Liver (tissue), 9 donors: ENCODE results near the gene STAP2. TPM values are rescaled to one million over a fixed set of nuclear protein-coding genes. Genes with fewer than 3 reads are reported as not detected.

ENCODE experiments used
- DNase-seq: peaks from one replicate; pipeline ENCODE4 v3.0.0-alpha.2; 2017; ENCODE audit warnings: low spot score
- H3K27ac ChIP-seq, 2 donors: one replicate each; pipeline ENCODE4 v1.7.0; 2013; ENCODE audit warnings: inconsistent platforms in 2 of 2, low read length in 2 of 2, control low read depth in 1 of 2, low read depth in 1 of 2, mild to moderate bottlenecking in 1 of 2
- H3K27me3 ChIP-seq, 4 donors: one replicate each; pipeline versions ENCODE4 v1.6.1 to v1.7.0; 2013; ENCODE audit warnings: low read length in 3 of 4, inconsistent platforms in 1 of 4, mild to moderate bottlenecking in 1 of 4, moderate library complexity in 1 of 4; ENCODE audit not compliant: control insufficient read depth in 4 of 4, insufficient read depth in 4 of 4
- H3K36me3 ChIP-seq, 4 donors: one replicate each; pipeline versions ENCODE4 v1.6.1 to v1.7.0; 2013; ENCODE audit warnings: low read length in 3 of 4, mild to moderate bottlenecking in 3 of 4, low read depth in 1 of 4, moderate library complexity in 1 of 4; ENCODE audit not compliant: control insufficient read depth in 4 of 4, insufficient read depth in 3 of 4
- H3K4me1 ChIP-seq, 4 donors: one replicate each; pipeline versions ENCODE4 v1.6.1 to v1.7.0; 2013; ENCODE audit warnings: low read length in 3 of 4, mild to moderate bottlenecking in 3 of 4, moderate library complexity in 1 of 4; ENCODE audit not compliant: control insufficient read depth in 4 of 4, insufficient read depth in 4 of 4
- H3K4me3 ChIP-seq, 3 donors: one replicate each; pipeline versions ENCODE4 v1.6.1 to v1.7.0; 2013; ENCODE audit warnings: low read length in 3 of 3, control low read depth in 1 of 3, low read depth in 1 of 3, mild to moderate bottlenecking in 1 of 3
- H3K9ac ChIP-seq, 2 donors: one replicate each; pipeline ENCODE4 v1.7.0; 2013; ENCODE audit warnings: low read length in 2 of 2, mild to moderate bottlenecking in 2 of 2, moderate library complexity in 2 of 2, control low read depth in 1 of 2, low read depth in 1 of 2
- H3K9me3 ChIP-seq, 4 donors: one replicate each; pipeline versions ENCODE4 v1.6.1 to v1.7.0; 2013; ENCODE audit warnings: low read length in 3 of 4; ENCODE audit not compliant: control insufficient read depth in 4 of 4
- EGR1 ChIP-seq, 2 donors: IDR thresholded peaks; 2 replicates each; pipeline ENCODE4 v1.6.1; 2016 to 2018; ENCODE audit warnings: antibody characterized with exemption in 2 of 2, low read depth in 2 of 2
- FOXA1 ChIP-seq: IDR thresholded peaks from 2 replicates; pipeline ENCODE4 v1.6.1; 2016; ENCODE audit warnings: antibody characterized with exemption
- FOXA2 ChIP-seq: IDR thresholded peaks from 2 replicates; pipeline ENCODE4 v1.6.1; 2016; ENCODE audit warnings: antibody characterized with exemption
- GABPA ChIP-seq, 2 donors: IDR thresholded peaks in 1 of 2; conservative IDR thresholded peaks in 1 of 2; 2 replicates each; pipeline ENCODE4 v1.6.1; 2016; ENCODE audit warnings: antibody characterized with exemption in 2 of 2, mild to moderate bottlenecking in 1 of 2, moderate library complexity in 1 of 2
- HNF4A ChIP-seq, 2 donors: conservative IDR thresholded peaks; 2 replicates each; pipeline ENCODE4 v1.6.1; 2016; ENCODE audit warnings: antibody characterized with exemption in 2 of 2, mild to moderate bottlenecking in 2 of 2
- HNF4G ChIP-seq: IDR thresholded peaks from 2 replicates; pipeline ENCODE4 v1.6.1; 2016; ENCODE audit warnings: antibody characterized with exemption
- JUND ChIP-seq, 2 donors: IDR thresholded peaks; 2 replicates each; pipeline ENCODE4 v1.6.1; 2016; ENCODE audit warnings: antibody characterized with exemption in 2 of 2
- NR2F2 ChIP-seq: IDR thresholded peaks from 2 replicates; pipeline ENCODE4 v1.6.1; 2016; ENCODE audit warnings: antibody characterized with exemption
- RXRA ChIP-seq, 2 donors: IDR thresholded peaks; 2 replicates each; pipeline ENCODE4 v1.6.1; 2017 to 2018; ENCODE audit warnings: antibody characterized with exemption in 2 of 2, mild to moderate bottlenecking in 1 of 2
- SP1 ChIP-seq: IDR thresholded peaks from 2 replicates; pipeline ENCODE4 v1.6.1; 2018; ENCODE audit warnings: antibody characterized with exemption, mild to moderate bottlenecking
- TAF1 ChIP-seq: conservative IDR thresholded peaks from 2 replicates; pipeline ENCODE4 v1.6.1; 2016; ENCODE audit warnings: antibody characterized with exemption, mild to moderate bottlenecking
- YY1 ChIP-seq: IDR thresholded peaks from 2 replicates; pipeline ENCODE4 v1.6.1; 2016; ENCODE audit warnings: antibody characterized with exemption, mild to moderate bottlenecking
- WGBS: extraction: QIAGEN DNeasy Blood & Tissue Kit; methylation state at CpG from one replicate; pipeline ENCODE4 v1.1.7; 2013; 5-methylcytosine and 5-hydroxymethylcytosine counted together
- polyA plus RNA-seq, 2 donors: library from polyadenylated mRNA; stranded (reverse) in 1 of 2; unstranded in 1 of 2; fragments of 200-250 nt in 1 of 2; fragments of >200 nt in 1 of 2; fragmentation: Nextera tagmentation in 1 of 2; extraction: Ambion mirVana in 1 of 2; gene quantifications; one replicate each; pipeline versions ENCODE4 v1.2.1 to v1.2.3, GENCODE V29; 2013 to 2015
- total RNA-seq, 2 donors: library from RNA; depleted of rRNA; stranded (reverse); fragments of >200 nt; gene quantifications; one replicate each; pipeline ENCODE4 v1.2.3, GENCODE V29; 2014
- TF ChIP-seq, protein P1 (sequence below): fragments of 150-350 bp; IDR thresholded peaks from 2 replicates; pipeline ENCODE4 v1.5.1; 2017; ENCODE audit warnings: improper control_type of control experiment, low read depth, low read length; ENCODE audit not compliant: missing input control
- TF ChIP-seq, protein P2 (sequence below): IDR thresholded peaks from 2 replicates; pipeline ENCODE4 v1.6.1; 2016; ENCODE audit warnings: antibody characterized with exemption
- TF ChIP-seq, protein P3 (sequence below): IDR thresholded peaks from 2 replicates; pipeline ENCODE4 v1.6.1; 2016; ENCODE audit warnings: antibody characterized with exemption
- TF ChIP-seq, protein P4 (sequence below): IDR thresholded peaks from 2 replicates; pipeline ENCODE4 v1.6.1; 2016; ENCODE audit warnings: antibody characterized with exemption
- TF ChIP-seq, protein P5 (sequence below): IDR thresholded peaks from 2 replicates; pipeline ENCODE4 v1.6.1; 2016; ENCODE audit warnings: antibody characterized with exemption, mild to moderate bottlenecking
- donor health status: healthy.
- donor health status: healthy.
- donor health status: healthy.
- donor health status: healthy.
- donor health status: healthy.

STAP2 gene
- total and polyA plus RNA-seq, 4 donors = 8.6 to 26.4 (median 24.0) TPM

DNA sequence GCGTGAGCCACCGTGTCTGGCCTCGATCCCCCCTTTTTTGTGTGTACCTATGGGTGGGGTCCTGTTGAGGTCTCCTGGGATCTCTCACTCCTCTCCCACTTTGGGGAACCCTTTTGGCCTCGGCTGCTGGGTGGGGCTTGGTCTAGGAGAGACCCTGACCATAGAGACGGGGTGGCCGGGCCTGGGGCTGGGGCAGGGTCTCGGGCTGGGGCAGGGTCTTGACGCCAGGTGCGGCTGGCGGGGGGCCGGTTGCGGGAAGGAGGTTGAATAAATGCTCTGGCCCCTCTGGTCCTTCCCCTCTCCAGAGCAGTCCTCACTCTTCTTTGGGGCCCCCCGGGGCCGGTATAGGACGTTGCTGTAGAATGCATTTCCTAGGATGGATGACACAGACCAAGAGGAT, 46.1 kb downstream of the STAP2 start (continued):
- TF ChIP-seq HNF4G = no peak
- TF ChIP-seq TAF1 = no peak
- TF ChIP-seq, protein P1, sequence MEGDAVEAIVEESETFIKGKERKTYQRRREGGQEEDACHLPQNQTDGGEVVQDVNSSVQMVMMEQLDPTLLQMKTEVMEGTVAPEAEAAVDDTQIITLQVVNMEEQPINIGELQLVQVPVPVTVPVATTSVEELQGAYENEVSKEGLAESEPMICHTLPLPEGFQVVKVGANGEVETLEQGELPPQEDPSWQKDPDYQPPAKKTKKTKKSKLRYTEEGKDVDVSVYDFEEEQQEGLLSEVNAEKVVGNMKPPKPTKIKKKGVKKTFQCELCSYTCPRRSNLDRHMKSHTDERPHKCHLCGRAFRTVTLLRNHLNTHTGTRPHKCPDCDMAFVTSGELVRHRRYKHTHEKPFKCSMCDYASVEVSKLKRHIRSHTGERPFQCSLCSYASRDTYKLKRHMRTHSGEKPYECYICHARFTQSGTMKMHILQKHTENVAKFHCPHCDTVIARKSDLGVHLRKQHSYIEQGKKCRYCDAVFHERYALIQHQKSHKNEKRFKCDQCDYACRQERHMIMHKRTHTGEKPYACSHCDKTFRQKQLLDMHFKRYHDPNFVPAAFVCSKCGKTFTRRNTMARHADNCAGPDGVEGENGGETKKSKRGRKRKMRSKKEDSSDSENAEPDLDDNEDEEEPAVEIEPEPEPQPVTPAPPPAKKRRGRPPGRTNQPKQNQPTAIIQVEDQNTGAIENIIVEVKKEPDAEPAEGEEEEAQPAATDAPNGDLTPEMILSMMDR = no peak

DNA sequence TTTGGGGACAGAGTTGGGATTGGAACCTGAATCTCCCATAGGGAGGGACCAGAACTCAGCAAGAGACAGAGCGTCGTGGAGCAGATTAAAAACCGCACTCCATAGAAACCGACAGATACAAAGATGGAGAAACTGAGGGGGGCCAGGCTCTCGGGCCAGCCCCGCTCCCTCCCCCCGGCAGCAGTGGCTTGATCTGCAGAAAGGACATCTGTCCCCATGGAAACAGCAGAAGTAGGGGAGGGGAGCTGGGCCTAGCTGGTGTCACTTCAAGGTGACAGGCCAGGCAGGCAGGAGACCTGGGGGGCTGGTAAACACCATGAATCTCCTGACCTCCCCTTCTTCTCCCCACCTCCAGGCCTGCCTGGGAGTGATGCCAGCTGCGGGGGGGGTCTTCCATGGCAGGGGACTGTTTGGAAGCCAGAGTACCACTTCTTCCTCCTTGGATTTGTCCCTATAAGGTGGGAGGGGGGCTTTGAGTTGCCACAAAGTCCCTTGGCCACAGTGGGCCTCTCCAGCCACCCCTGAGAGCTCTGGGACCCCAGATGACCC, 47.4 kb downstream of the STAP2 start:
- H3K36me3 ChIP-seq = no peaks in the 10 kb centered on the region
- 89% methylated on average over 8 of the region's 8 CpGs for WGBS
- no peaks in the 10 kb centered on the region for H3K27me3 ChIP-seq
- no peak for DNase-seq
- no peaks in the 10 kb centered on the region for H3K9me3 ChIP-seq
- TF ChIP-seq TAF1 = no peak
- no peak for TF ChIP-seq HNF4G
- TF ChIP-seq, protein P2, sequence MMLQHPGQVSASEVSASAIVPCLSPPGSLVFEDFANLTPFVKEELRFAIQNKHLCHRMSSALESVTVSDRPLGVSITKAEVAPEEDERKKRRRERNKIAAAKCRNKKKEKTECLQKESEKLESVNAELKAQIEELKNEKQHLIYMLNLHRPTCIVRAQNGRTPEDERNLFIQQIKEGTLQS = no peak
- TF ChIP-seq YY1 = no peak
- no peak for TF ChIP-seq GABPA (IDR thresholded peaks at IDR 0.05 in 1 of 2, conservative IDR thresholded peaks at IDR 0.05 in 1 of 2)
- no peak for TF ChIP-seq FOXA2
- no peak for TF ChIP-seq NR2F2
- no peak for TF ChIP-seq SP1
- TF ChIP-seq JUND (IDR thresholded peaks at IDR 0.05) = no peak
- TF ChIP-seq EGR1 (IDR thresholded peaks at IDR 0.05; ENCODE audit: low read depth in 2 of 2) = no peak
- no peak for TF ChIP-seq FOXA1
- TF ChIP-seq, protein P3, sequence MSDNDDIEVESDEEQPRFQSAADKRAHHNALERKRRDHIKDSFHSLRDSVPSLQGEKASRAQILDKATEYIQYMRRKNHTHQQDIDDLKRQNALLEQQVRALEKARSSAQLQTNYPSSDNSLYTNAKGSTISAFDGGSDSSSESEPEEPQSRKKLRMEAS = no peak
- TF ChIP-seq, protein P1 = no peak
- H3K4me3 ChIP-seq = no peak overlapping the region
- H3K27ac ChIP-seq = no peak overlapping the region
- H3K9ac ChIP-seq = no peak overlapping the region
- H3K4me1 ChIP-seq = no peaks in the 10 kb centered on the region

DNA sequence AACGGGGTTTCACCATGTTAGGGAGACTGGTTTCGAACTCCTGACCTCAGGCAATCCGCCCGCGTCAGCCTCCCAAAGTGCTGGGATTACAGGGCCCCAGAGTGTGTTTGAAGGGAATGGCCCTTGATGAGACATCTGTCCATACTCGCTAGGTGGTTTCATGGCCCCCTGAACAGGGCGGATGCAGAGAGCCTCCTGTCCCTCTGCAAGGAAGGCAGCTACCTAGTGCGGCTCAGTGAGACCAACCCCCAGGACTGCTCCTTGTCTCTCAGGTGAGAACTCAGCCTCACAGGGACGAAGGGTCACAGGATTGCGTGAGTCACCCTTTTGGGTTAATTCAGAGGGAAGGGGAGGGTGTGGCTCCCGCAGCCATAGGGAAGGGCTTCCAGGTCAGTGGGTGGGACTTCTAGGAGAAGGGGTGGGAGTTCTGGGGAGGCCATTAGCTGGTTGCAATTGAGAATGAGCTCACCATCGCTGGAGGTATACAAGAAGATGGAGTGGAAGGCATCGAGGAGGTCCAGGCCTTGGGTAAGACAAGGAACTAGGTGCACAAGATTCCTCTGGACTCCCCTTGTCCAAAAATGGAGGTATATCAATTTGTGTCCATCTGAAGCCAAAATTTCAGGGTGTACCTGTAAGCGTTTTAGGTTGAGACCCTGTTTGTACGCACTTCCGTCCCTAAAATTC, 50.4 kb downstream of the STAP2 start:
- 90% methylated on average over 16 of the region's 16 CpGs for WGBS
- H3K36me3 ChIP-seq = no peaks in the 10 kb centered on the region
- no peak overlapping the region for H3K27ac ChIP-seq
- no peak overlapping the region for H3K9ac ChIP-seq
- peaks cover 0 to 15% (median 10%) of the 10 kb centered on the region in 4 donors for H3K4me1 ChIP-seq
- no peaks in the 10 kb centered on the region for H3K27me3 ChIP-seq
- H3K4me3 ChIP-seq = no peak overlapping the region
- DNase-seq = no peak
- H3K9me3 ChIP-seq = no peaks in the 10 kb centered on the region
- TF ChIP-seq HNF4A (conservative IDR thresholded peaks at IDR 0.05) (no peak), JUND (IDR thresholded peaks at IDR 0.05) (no peak), NR2F2 (no peak), RXRA (IDR thresholded peaks at IDR 0.05) (no peak), YY1 (no peak), EGR1 (IDR thresholded peaks at IDR 0.05; ENCODE audit: low read depth in 2 of 2) (no peak), TAF1 (no peak)
- TF ChIP-seq, protein P4, sequence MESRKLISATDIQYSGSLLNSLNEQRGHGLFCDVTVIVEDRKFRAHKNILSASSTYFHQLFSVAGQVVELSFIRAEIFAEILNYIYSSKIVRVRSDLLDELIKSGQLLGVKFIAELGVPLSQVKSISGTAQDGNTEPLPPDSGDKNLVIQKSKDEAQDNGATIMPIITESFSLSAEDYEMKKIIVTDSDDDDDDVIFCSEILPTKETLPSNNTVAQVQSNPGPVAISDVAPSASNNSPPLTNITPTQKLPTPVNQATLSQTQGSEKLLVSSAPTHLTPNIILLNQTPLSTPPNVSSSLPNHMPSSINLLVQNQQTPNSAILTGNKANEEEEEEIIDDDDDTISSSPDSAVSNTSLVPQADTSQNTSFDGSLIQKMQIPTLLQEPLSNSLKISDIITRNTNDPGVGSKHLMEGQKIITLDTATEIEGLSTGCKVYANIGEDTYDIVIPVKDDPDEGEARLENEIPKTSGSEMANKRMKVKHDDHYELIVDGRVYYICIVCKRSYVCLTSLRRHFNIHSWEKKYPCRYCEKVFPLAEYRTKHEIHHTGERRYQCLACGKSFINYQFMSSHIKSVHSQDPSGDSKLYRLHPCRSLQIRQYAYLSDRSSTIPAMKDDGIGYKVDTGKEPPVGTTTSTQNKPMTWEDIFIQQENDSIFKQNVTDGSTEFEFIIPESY = no peak
- TF ChIP-seq, protein P5, sequence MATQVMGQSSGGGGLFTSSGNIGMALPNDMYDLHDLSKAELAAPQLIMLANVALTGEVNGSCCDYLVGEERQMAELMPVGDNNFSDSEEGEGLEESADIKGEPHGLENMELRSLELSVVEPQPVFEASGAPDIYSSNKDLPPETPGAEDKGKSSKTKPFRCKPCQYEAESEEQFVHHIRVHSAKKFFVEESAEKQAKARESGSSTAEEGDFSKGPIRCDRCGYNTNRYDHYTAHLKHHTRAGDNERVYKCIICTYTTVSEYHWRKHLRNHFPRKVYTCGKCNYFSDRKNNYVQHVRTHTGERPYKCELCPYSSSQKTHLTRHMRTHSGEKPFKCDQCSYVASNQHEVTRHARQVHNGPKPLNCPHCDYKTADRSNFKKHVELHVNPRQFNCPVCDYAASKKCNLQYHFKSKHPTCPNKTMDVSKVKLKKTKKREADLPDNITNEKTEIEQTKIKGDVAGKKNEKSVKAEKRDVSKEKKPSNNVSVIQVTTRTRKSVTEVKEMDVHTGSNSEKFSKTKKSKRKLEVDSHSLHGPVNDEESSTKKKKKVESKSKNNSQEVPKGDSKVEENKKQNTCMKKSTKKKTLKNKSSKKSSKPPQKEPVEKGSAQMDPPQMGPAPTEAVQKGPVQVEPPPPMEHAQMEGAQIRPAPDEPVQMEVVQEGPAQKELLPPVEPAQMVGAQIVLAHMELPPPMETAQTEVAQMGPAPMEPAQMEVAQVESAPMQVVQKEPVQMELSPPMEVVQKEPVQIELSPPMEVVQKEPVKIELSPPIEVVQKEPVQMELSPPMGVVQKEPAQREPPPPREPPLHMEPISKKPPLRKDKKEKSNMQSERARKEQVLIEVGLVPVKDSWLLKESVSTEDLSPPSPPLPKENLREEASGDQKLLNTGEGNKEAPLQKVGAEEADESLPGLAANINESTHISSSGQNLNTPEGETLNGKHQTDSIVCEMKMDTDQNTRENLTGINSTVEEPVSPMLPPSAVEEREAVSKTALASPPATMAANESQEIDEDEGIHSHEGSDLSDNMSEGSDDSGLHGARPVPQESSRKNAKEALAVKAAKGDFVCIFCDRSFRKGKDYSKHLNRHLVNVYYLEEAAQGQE = no peak
